ENCODE measurements around the gene IQCB1. TPM values are rescaled to one million over a fixed set of nuclear protein-coding genes. Genes with fewer than 3 reads are reported as not detected.

Gene IQCB1
- total and polyA plus RNA-seq, 10 of the 15 experiments (the other 5 are each of a cell fraction or from before 2014, with no cell fraction given), result 36.0 to 69.4 (median 48.9) TPM

GRCh38 chr3:121800906-121801305 is 34.0 kb downstream of the IQCB1 start:
- TF ChIP-seq, protein P1, sequence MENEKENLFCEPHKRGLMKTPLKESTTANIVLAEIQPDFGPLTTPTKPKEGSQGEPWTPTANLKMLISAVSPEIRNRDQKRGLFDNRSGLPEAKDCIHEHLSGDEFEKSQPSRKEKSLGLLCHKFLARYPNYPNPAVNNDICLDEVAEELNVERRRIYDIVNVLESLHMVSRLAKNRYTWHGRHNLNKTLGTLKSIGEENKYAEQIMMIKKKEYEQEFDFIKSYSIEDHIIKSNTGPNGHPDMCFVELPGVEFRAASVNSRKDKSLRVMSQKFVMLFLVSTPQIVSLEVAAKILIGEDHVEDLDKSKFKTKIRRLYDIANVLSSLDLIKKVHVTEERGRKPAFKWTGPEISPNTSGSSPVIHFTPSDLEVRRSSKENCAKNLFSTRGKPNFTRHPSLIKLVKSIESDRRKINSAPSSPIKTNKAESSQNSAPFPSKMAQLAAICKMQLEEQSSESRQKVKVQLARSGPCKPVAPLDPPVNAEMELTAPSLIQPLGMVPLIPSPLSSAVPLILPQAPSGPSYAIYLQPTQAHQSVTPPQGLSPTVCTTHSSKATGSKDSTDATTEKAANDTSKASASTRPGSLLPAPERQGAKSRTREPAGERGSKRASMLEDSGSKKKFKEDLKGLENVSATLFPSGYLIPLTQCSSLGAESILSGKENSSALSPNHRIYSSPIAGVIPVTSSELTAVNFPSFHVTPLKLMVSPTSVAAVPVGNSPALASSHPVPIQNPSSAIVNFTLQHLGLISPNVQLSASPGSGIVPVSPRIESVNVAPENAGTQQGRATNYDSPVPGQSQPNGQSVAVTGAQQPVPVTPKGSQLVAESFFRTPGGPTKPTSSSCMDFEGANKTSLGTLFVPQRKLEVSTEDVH (IDR thresholded peaks at IDR 0.05; ENCODE audit: low read depth, partially characterized antibody), result no peak
- peak; percentile 36; the same call in 1 of the 2 replicates for TF ChIP-seq SPI1 (IDR thresholded peaks at IDR 0.05; ENCODE audit: borderline replicate concordance, insufficient read depth, low read depth, low read length)
- TF ChIP-seq, protein P2, sequence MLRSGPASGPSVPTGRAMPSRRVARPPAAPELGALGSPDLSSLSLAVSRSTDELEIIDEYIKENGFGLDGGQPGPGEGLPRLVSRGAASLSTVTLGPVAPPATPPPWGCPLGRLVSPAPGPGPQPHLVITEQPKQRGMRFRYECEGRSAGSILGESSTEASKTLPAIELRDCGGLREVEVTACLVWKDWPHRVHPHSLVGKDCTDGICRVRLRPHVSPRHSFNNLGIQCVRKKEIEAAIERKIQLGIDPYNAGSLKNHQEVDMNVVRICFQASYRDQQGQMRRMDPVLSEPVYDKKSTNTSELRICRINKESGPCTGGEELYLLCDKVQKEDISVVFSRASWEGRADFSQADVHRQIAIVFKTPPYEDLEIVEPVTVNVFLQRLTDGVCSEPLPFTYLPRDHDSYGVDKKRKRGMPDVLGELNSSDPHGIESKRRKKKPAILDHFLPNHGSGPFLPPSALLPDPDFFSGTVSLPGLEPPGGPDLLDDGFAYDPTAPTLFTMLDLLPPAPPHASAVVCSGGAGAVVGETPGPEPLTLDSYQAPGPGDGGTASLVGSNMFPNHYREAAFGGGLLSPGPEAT (IDR thresholded peaks at IDR 0.05; ENCODE audit: low read depth), result peak; percentile 26; the same call in 1 of the 2 replicates
- RAD21 ChIA-PET (ENCODE audit: unreplicated experiment), result interaction anchor here (0.7 to 1.4 kb wide), 5 partner anchors 9 to 1124 kb away, joined by 3 to 8 read pairs (median 4); no protein-coding TSS in a partner anchor
- DNase-seq (ENCODE audit: low read depth, low spot score) (no peak), FAIRE-seq (peak; percentile 65), ATAC-seq (peak; percentile 69)
- POLR2A ChIA-PET, result interaction anchor here (0.6 to 1.6 kb wide), 3 partner anchors 8 to 293 kb away, joined by 3 to 5 read pairs (median 3); no protein-coding TSS in a partner anchor
- Histone ChIP-seq H2AFZ (ENCODE audit: control insufficient read depth, low read depth, low read length) (no peak overlapping the region), H3K4me3 (no peak overlapping the region), H3K4me1 (ENCODE audit: control insufficient read depth, insufficient read depth, low read length) (no peaks in the 10 kb centered on the region; the same call in 1 of the 2 replicates), H4K20me1 (ENCODE audit: control insufficient read depth, insufficient read depth) (no peaks in the 10 kb centered on the region), H3K9me3 (replicated peaks; ENCODE audit: control insufficient read depth, insufficient read depth, low read length) (no peaks in the 10 kb centered on the region), H3K27me3 (replicated peaks in 1 of 2; ENCODE audit: control insufficient read depth in 2 of 2, insufficient read depth in 2 of 2, low read length in 1 of 2) (no peaks in the 10 kb centered on the region), H3K79me2 (ENCODE audit: control insufficient read depth, insufficient read depth, low read length) (no peaks in the 10 kb centered on the region), H3K4me2 (ENCODE audit: control insufficient read depth, insufficient read depth) (no peak overlapping the region), H3K27ac (ENCODE audit: control insufficient read depth, insufficient read depth) (no peak overlapping the region), H3K9ac (ENCODE audit: control insufficient read depth, insufficient read depth, low read length) (no peak overlapping the region), H3K36me3 (ENCODE audit: control insufficient read depth in 2 of 2, insufficient read depth in 2 of 2, low read length in 1 of 2) (peaks cover 0 to 28% of the 10 kb centered on the region in 2 experiments; a peak in 2 of 4 replicates)
- in situ Hi-C loops (cut with MboI) (no loop called here), intact Hi-C loops (cut with micrococcal nuclease; ENCODE audit: unreplicated experiment) (no loop called here)
- CTCF ChIA-PET, result interaction anchor here (1.2 to 2.2 kb wide), 2 partner anchors 11 to 31 kb away, joined by 5 to 6 read pairs; no protein-coding TSS in a partner anchor
- no TSS peak for BruUV-seq (replicated peaks)
- SMC1A ChIA-PET (ENCODE audit: uncharacterized antibody, unreplicated experiment), result interaction anchor here (1.1 to 2.0 kb wide), 9 partner anchors 9 to 300 kb away, joined by 3 to 13 read pairs (median 4); no protein-coding TSS in a partner anchor

Measured in GM12878 (cell line).